Type B pancreatic cell (in vitro differentiated cells): ENCODE results near the gene PTPRM. TPM values are rescaled to one million over a fixed set of nuclear protein-coding genes. Genes with fewer than 3 reads are reported as not detected.

ENCODE experiments used
- DNase-seq: peaks from one replicate; pipeline ENCODE4 v3.0.0; 2021; ENCODE audit warnings: mixed read lengths; ENCODE audit not compliant: unreplicated experiment; ENCODE audit errors: extremely low spot score
- H3K27ac Mint-ChIP-seq: 2 replicates; pipeline ENCODE4 v1.8.0; 2021; ENCODE audit warnings: mild to moderate bottlenecking, mixed read lengths
- H3K27me3 Mint-ChIP-seq: 2 replicates; pipeline ENCODE4 v1.8.0; 2021; ENCODE audit warnings: mixed read lengths
- H3K36me3 Mint-ChIP-seq: 2 replicates; pipeline ENCODE4 v1.8.0; 2021; ENCODE audit warnings: mixed read lengths
- H3K4me1 Mint-ChIP-seq: one replicate; pipeline ENCODE4 v1.8.0; 2021; ENCODE audit warnings: mixed read lengths; ENCODE audit not compliant: unreplicated experiment
- H3K4me3 Mint-ChIP-seq: 2 replicates; pipeline ENCODE4 v1.8.0; 2021; ENCODE audit warnings: mild to moderate bottlenecking, mixed read lengths
- H3K9me3 Mint-ChIP-seq: 2 replicates; pipeline ENCODE4 v1.8.0; 2021; ENCODE audit warnings: mixed read lengths
- total RNA-seq: library from RNA; stranded (reverse); gene quantifications from 2 replicates; pipeline ENCODE4 v1.2.1, GENCODE V29; 2021; ENCODE audit warnings: low replicate concordance
- TF ChIP-seq, protein P1 (sequence below): fragments of 200-600 bp; sonication (generic); conservative IDR thresholded peaks from 2 replicates; pipeline ENCODE4 v1.5.0; 2021; ENCODE audit warnings: antibody characterized with exemption, mild to moderate bottlenecking

PTPRM gene
- total RNA-seq, 1 donor from 2014 or later: 18.6 TPM

DNA sequence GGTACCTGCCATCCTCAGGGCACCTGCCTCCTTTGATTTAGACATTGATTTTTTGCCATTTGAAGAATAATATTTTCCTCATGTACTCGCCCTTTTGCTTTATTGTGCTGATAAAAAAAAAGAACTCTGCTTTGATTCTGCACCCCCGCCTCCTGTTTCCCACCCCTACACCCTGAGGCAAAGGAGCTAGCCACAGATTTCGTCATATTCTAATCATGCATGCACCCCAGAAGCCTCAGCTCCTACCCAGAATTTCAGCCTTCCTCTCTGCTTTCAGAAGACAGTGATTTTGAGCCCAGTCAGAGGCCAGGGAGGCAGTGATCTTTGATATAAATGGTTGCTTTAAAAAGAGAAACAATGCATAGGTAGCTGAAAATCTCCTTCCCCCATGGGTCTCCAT lies 329.0 kb downstream of the PTPRM start:
- Mint-ChIP-seq H3K27ac (no peak overlapping the region), H3K4me1 (no peaks in the 10 kb centered on the region), H3K27me3 (no peaks in the 10 kb centered on the region), H3K9me3 (no peaks in the 10 kb centered on the region), H3K4me3 (no peak overlapping the region), H3K36me3 (no peaks in the 10 kb centered on the region)
- no peak for DNase-seq
- TF ChIP-seq, protein P1, sequence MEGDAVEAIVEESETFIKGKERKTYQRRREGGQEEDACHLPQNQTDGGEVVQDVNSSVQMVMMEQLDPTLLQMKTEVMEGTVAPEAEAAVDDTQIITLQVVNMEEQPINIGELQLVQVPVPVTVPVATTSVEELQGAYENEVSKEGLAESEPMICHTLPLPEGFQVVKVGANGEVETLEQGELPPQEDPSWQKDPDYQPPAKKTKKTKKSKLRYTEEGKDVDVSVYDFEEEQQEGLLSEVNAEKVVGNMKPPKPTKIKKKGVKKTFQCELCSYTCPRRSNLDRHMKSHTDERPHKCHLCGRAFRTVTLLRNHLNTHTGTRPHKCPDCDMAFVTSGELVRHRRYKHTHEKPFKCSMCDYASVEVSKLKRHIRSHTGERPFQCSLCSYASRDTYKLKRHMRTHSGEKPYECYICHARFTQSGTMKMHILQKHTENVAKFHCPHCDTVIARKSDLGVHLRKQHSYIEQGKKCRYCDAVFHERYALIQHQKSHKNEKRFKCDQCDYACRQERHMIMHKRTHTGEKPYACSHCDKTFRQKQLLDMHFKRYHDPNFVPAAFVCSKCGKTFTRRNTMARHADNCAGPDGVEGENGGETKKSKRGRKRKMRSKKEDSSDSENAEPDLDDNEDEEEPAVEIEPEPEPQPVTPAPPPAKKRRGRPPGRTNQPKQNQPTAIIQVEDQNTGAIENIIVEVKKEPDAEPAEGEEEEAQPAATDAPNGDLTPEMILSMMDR: no peak

DNA sequence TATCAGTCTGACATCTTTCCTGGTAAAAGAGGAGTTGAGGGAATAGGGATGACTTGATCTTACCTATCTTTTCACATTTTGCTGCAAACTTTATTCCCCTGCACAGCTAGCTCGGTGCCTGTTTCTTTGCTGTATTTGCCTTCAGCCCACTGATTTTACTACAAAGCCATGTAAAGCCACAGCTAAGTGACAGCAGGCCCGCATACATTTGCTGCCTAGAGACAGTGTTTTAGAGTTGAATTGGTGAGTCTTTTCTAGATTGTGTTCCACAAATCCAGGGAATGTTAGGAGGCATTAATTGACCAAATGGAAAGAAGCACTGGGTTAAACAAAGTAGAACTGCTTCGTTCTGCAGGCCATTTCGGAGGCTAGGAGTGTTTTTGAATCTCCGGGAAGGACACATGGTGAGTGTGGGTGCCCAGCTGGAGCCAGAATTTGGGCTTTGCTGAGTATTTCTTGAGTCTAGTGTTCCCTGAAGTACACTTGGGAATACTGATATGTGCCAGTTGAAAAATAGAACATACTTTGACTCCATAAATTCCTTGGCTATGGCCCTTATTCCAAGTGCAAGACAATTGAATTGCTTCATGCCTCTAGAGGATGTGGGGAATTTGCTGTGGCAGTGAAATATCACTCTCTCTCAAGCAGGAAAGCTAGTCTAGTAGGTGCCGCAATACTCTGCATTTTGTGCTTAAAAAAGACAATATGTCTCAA lies 329.8 kb downstream of the PTPRM start:
- Mint-ChIP-seq H3K9me3 (no peaks in the 10 kb centered on the region), H3K4me1 (no peaks in the 10 kb centered on the region), H3K4me3 (no peak overlapping the region), H3K27me3 (no peaks in the 10 kb centered on the region), H3K36me3 (no peaks in the 10 kb centered on the region), H3K27ac (no peak overlapping the region)
- TF ChIP-seq, protein P1: no peak
- DNase-seq: no peak

DNA sequence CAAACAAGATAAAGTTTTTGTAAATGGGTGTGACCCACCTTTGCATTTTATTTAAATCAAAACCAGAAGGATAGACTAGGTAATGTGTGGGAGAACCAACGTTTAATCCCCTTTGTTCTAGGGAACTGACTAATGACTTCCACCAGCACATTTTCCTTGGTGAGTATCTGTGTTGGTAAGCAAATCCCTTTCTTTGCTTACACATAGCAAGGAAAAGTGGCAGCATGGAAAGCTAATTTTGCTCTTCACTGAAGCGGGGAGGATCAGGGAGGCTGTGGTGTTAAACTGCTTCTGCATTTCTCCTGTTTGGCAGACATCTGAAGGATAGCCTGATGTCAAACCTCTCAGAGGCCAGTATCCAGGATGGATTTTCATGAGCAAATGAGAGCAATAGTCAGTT lies 331.1 kb downstream of the PTPRM start:
- H3K27me3 Mint-ChIP-seq: no peaks in the 10 kb centered on the region
- no peak for DNase-seq
- no peak overlapping the region for H3K4me3 Mint-ChIP-seq
- TF ChIP-seq, protein P1: no peak
- no peaks in the 10 kb centered on the region for H3K36me3 Mint-ChIP-seq
- H3K27ac Mint-ChIP-seq: no peak overlapping the region
- H3K9me3 Mint-ChIP-seq: no peaks in the 10 kb centered on the region
- no peaks in the 10 kb centered on the region for H3K4me1 Mint-ChIP-seq

DNA sequence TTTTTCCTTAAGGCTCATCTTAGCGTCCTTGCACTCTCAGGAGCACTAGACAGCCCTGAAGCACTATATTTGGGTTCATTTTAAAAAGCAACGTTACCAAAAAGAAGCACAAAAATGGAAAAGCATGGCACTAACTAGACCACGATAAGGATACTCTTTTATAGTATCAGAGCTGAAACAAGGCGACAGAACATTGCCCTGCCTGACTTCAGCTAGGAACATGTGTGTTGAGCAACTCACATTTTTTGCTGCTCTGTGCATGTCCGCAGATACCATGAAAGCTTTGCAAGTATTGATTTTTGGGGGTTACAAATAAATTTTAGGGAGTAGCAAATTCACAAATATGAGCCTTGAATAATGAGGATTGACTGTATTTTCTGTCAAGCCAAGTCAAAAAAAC lies 332.0 kb downstream of the PTPRM start:
- no peak overlapping the region for H3K4me3 Mint-ChIP-seq

GRCh38 chr18:7900091-7900490 lies 333.0 kb downstream of the PTPRM start:
- DNase-seq: no peak
- H3K4me1 Mint-ChIP-seq: no peaks in the 10 kb centered on the region
- no peaks in the 10 kb centered on the region for H3K27me3 Mint-ChIP-seq
- H3K4me3 Mint-ChIP-seq: no peak overlapping the region
- H3K27ac Mint-ChIP-seq: no peak overlapping the region
- H3K36me3 Mint-ChIP-seq: no peaks in the 10 kb centered on the region
- TF ChIP-seq, protein P1: no peak
- no peaks in the 10 kb centered on the region for H3K9me3 Mint-ChIP-seq

More for the DNA sequence above, 332.0 kb downstream of the PTPRM start:
- TF ChIP-seq, protein P1: no peak
- H3K27ac Mint-ChIP-seq: no peak overlapping the region
- H3K4me1 Mint-ChIP-seq: no peaks in the 10 kb centered on the region
- DNase-seq: no peak
- no peaks in the 10 kb centered on the region for H3K36me3 Mint-ChIP-seq
- H3K9me3 Mint-ChIP-seq: no peaks in the 10 kb centered on the region
- no peaks in the 10 kb centered on the region for H3K27me3 Mint-ChIP-seq
